Colonic mucosa (tissue), 4 donors: Measurements from ENCODE around the gene OPRL1. TPM values are rescaled to one million over a fixed set of nuclear protein-coding genes. Genes with fewer than 3 reads are reported as not detected.
A peak's percentile ranks its signal among the peaks of the same experiment; 100 is the strongest.

Experiments
- DNase-seq: peaks from one replicate; pipeline ENCODE4 v3.0.0-alpha.2; 2020
- H3K27ac ChIP-seq: fragments of 200-600 bp; one replicate; pipeline ENCODE4 v1.8.0; 2021
- H3K27me3 ChIP-seq: fragments of 200-600 bp; one replicate; pipeline ENCODE4 v1.8.0; 2021
- H3K36me3 ChIP-seq: fragments of 200-600 bp; one replicate; pipeline ENCODE4 v1.8.0; 2021
- H3K4me1 ChIP-seq: fragments of 200-600 bp; one replicate; pipeline ENCODE4 v1.8.0; 2021; ENCODE audit warnings: mild to moderate bottlenecking
- H3K4me3 ChIP-seq: fragments of 200-600 bp; one replicate; pipeline ENCODE4 v1.8.0; 2021
- H3K9ac ChIP-seq, 2 donors: one replicate each; pipeline ENCODE4 v1.7.0; 2013; ENCODE audit warnings: control low read depth in 2 of 2, low read depth in 2 of 2, low read length in 2 of 2
- H3K9me3 ChIP-seq: fragments of 200-600 bp; one replicate; pipeline ENCODE4 v1.8.0; 2021
- intact Hi-C: fragments of 100-400 bp; cut with DNase I; formaldehyde crosslinking; loops from one replicate; pipeline ENCODE4 v1.14.1; 2022
- total RNA-seq, 2 donors: library from RNA; stranded (reverse); fragmentation: NEBNext Ultra II Directional in 1 of 2; extraction: Animal tissue kit (Norgen Biotek cat#: 25700) in 1 of 2; gene quantifications; one replicate each; pipeline ENCODE4 v1.2.1, GENCODE V29; 2021
- TF ChIP-seq, protein P1 (sequence below): fragments of 200-600 bp; IDR thresholded peaks from one replicate; pipeline ENCODE4 v1.8.0; 2022; ENCODE audit warnings: antibody characterized with exemption, mild to moderate bottlenecking
- donor health status: healthy.
- donor health status: DM: no; HTN: no; CAD: no.
- donor health status: DM: no; HTN: no; CAD: no.

Gene OPRL1
- total RNA-seq, 2 donors from 2014 or later, result 0.24 to 0.25 TPM

DNA sequence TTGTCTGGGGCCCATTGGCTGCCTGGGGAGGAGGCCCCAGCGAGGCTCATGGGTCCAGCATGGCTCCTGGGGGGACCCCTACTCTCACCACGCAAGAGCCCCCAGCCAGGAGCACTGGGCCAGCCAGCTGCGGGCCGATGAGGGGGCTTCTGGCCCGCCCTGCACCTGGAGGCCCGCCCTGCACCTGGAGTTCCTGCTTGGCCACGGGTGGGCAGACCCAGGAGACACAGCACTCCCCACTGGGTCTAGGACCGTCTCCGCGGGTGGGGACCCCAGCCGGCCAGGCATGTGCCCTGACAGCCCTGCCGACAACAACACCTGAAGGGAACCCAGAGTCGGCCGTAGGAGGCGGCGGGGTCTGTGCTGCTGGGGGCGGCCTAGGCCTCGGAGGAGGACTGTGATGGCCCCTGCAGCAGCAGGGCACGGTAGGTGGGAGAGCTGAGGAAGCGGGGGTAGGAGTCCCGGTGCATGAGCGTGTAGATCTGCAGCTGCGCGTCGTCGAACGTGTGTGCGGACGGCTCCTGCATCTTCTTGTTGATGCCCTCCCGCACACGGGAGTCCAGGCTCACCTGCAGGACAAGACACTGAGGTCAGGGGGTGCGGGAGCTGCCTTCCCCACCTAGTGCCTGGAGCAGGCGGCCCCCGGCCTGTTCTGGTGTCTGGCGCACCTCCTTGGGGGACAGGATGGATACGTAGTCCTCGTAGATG lies 6.3 kb upstream of the OPRL1 start:
- intact Hi-C loops, result no loop called here
- TF ChIP-seq, protein P1, sequence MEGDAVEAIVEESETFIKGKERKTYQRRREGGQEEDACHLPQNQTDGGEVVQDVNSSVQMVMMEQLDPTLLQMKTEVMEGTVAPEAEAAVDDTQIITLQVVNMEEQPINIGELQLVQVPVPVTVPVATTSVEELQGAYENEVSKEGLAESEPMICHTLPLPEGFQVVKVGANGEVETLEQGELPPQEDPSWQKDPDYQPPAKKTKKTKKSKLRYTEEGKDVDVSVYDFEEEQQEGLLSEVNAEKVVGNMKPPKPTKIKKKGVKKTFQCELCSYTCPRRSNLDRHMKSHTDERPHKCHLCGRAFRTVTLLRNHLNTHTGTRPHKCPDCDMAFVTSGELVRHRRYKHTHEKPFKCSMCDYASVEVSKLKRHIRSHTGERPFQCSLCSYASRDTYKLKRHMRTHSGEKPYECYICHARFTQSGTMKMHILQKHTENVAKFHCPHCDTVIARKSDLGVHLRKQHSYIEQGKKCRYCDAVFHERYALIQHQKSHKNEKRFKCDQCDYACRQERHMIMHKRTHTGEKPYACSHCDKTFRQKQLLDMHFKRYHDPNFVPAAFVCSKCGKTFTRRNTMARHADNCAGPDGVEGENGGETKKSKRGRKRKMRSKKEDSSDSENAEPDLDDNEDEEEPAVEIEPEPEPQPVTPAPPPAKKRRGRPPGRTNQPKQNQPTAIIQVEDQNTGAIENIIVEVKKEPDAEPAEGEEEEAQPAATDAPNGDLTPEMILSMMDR, result no peak
- Histone ChIP-seq H3K36me3 (no peaks in the 10 kb centered on the region), H3K4me3 (no peak overlapping the region), H3K4me1 (no peaks in the 10 kb centered on the region), H3K9ac (no peak overlapping the region), H3K27me3 (no peaks in the 10 kb centered on the region), H3K9me3 (no peaks in the 10 kb centered on the region), H3K27ac (no peak overlapping the region)
- DNase-seq, result no peak

DNA sequence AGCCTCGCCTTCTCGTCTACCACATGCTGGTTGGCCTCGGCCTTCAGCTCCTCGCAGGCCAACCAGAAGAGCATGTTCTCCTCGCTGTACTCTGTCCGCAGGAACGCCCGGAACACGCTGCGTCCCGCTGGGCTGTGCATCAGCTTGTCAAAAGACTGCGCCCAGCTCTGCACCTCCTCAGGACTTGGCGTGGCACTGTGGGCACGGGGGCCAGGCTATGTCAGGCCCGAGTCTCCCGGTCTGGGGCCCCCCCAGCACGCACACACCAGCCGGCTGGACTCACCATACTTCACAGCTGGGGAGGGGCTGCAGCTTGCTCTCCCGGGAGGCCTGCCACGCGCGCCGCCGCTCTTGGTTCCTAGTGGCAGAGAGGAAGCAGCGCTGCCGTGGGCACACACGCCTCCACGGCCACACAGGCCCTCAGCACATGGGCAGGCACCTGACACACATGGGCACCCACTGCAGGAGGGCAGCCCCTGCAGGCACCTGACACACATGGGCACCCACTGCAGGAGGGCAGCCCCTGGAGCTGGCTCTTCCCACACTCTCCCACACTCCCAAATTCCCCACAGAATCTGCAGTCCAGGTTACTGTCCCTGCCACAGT lies 5.6 kb upstream of the OPRL1 start:
- no peak for DNase-seq
- Histone ChIP-seq H3K4me3 (no peak overlapping the region), H3K27me3 (no peaks in the 10 kb centered on the region), H3K36me3 (no peaks in the 10 kb centered on the region), H3K9me3 (no peaks in the 10 kb centered on the region), H3K9ac (no peak overlapping the region), H3K4me1 (no peaks in the 10 kb centered on the region), H3K27ac (no peak overlapping the region)
- intact Hi-C loops, result no loop called here
- TF ChIP-seq, protein P1, result no peak

DNA sequence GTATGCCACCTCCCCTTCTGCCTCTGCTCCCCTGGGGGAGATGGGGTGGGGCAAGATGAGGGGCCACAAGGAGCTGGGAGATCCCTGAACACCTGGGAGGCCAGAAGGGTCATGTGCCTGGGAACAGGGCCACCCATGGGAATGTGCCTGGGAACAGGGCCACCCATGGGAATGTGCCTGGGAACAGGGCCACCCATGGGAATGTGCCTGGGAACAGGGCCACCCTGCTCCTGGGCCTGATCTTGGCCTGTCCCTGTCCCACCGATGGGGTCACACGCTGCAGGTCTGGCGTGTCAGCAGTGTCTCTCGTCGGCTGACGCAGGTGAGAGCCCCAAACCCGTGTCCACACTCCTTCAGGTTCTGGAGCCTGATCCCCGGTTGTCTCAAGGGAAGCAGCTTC lies 4.9 kb upstream of the OPRL1 start:
- Histone ChIP-seq H3K9me3 (no peaks in the 10 kb centered on the region), H3K36me3 (no peaks in the 10 kb centered on the region), H3K9ac (no peak overlapping the region), H3K4me1 (no peaks in the 10 kb centered on the region), H3K27ac (no peak overlapping the region), H3K27me3 (no peaks in the 10 kb centered on the region), H3K4me3 (no peak overlapping the region)
- no peak for DNase-seq
- intact Hi-C loops, result no loop called here
- TF ChIP-seq, protein P1, result no peak

DNA sequence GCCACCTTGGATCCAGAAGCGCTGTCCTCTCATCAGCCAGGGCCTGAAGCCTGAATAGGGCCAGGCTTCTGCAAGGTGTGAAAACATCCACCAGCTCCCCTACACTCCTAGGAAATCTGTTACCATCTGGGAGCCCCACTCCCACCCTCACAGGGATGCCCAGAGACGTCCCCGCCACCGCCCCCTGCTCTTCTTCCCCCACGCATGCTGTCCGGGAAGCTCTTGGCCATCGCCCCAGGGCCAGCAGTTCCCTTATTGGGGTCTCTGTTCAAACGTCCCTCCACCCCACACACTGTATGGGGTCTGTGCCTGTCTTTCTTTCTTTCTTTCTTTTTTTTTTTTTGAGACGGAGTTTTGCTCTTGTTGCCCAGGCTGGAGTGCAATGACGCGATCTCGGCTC lies 4.3 kb upstream of the OPRL1 start:
- TF ChIP-seq, protein P1, result no peak
- Histone ChIP-seq H3K4me1 (no peaks in the 10 kb centered on the region), H3K27me3 (no peaks in the 10 kb centered on the region), H3K36me3 (no peaks in the 10 kb centered on the region), H3K9me3 (no peaks in the 10 kb centered on the region), H3K9ac (no peak overlapping the region), H3K27ac (no peak overlapping the region), H3K4me3 (no peak overlapping the region)
- intact Hi-C loops, result no loop called here
- no peak for DNase-seq

DNA sequence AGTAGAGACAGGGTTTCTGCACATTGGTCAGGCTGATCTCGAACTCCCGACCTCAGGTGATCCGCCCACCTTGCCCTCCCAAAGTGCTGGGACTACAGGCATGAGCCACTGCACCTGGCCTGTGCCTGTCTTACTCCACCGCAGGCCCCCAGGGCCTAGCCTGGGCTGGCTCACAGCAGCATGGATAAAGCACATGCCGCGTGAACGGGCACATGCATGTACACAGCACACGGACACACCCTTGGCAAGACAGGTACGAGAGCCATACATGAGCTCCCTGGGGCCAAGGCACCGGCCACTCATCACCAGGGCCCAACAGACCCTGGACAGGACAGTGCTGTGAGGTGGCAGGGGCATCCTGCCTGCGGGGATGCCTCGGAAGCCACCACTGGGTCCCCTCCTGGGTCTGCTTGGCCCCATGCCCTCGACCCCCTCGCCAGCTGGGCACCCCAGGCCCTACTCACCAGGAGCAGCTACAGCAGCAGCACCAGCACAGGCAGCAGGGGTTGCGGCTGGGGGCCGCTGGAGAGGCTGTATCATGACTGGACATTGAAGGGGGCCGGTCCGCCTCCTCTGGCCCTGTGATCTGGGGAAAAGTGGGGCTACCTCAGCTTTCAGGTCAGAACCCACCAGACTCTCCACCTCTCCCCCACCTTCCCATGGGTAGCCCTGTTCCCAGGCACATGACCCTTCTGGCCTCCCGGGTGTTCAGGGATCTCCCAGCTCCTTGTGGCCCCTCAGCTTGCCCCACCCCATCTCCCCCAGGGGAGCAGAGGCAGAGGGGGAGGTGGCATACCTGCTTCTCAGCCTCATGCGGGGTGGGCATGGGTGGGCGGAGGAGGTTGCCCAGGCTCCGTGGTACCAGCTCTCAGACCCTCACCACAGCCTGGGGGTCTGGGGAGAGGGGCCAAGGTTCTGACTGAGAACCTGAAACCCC lies 3.6 kb upstream of the OPRL1 start:
- TF ChIP-seq, protein P1, result no peak
- Histone ChIP-seq H3K27me3 (no peaks in the 10 kb centered on the region), H3K36me3 (no peaks in the 10 kb centered on the region), H3K4me3 (peak overlapping the region; percentile 59), H3K4me1 (no peaks in the 10 kb centered on the region), H3K9me3 (no peaks in the 10 kb centered on the region), H3K27ac (peak overlapping the region; percentile 78), H3K9ac (no peak overlapping the region)
- intact Hi-C loops, result no loop called here
- DNase-seq, result no peak
